Testis (tissue), 2 donors: Measurements from ENCODE around the gene NUP85.

Experiments used
- POLR2A ChIP-seq: fragments of 450-650 bp; IDR thresholded peaks from one replicate; pipeline ENCODE4 v1.6.1; 2017; ENCODE audit warnings: antibody characterized with exemption, mild to moderate bottlenecking, moderate library complexity
- TF ChIP-seq, protein P1 (sequence below), 3 experiments: fragments of 450-650 bp in 2 of 3; fragments of 200-600 bp in 1 of 3; sonication (generic) in 1 of 3; IDR thresholded peaks; one replicate each; pipeline ENCODE4 v1.5.1; 2016 to 2019; ENCODE audit warnings: antibody characterized with exemption in 3 of 3, mild to moderate bottlenecking in 2 of 3, moderate library complexity in 1 of 3

DNA sequence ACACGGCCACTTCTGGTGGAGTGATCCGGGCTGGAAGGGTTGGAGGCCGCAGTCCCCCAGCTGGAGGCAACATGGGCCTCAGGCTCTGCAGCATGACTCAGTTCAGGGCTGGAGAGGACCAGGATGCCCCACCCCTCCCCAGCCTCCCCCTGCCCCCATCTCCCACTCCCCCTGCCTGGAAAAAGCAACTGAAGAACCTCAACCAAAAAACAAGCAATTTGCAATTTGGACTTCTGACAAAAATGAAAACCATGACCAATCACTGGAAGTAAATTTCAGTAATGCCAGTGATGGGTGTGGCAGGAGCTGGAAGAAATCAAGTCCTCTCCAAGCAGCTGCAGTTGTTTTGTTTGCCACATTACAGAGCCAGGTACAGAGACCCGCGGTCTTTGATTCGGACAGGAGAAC, 72.2 kb downstream of the NUP85 start:
- TF ChIP-seq, protein P1, sequence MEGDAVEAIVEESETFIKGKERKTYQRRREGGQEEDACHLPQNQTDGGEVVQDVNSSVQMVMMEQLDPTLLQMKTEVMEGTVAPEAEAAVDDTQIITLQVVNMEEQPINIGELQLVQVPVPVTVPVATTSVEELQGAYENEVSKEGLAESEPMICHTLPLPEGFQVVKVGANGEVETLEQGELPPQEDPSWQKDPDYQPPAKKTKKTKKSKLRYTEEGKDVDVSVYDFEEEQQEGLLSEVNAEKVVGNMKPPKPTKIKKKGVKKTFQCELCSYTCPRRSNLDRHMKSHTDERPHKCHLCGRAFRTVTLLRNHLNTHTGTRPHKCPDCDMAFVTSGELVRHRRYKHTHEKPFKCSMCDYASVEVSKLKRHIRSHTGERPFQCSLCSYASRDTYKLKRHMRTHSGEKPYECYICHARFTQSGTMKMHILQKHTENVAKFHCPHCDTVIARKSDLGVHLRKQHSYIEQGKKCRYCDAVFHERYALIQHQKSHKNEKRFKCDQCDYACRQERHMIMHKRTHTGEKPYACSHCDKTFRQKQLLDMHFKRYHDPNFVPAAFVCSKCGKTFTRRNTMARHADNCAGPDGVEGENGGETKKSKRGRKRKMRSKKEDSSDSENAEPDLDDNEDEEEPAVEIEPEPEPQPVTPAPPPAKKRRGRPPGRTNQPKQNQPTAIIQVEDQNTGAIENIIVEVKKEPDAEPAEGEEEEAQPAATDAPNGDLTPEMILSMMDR (IDR thresholded peaks at IDR 0.05) = no peak
- TF ChIP-seq POLR2A = no peak
